GM23338 (cell line): ENCODE data around the gene SHC4. TPM values are rescaled to one million over a fixed set of nuclear protein-coding genes. Genes with fewer than 3 reads are reported as not detected.

ENCODE experiments used
- ATAC-seq: fragments of 200-7000 bp; cut with Tn5 transposase; 3 replicates; pipeline ENCODE4 v1.9.1; 2020
- DNase-seq: peaks from one replicate; pipeline ENCODE4 v3.0.0-alpha.2; 2015; ENCODE audit warnings: low spot score
- H2AFZ ChIP-seq: fragments of 200-600 bp; sonication (generic); 2 replicates; pipeline ENCODE4 v1.8.0; 2016; ENCODE audit warnings: antibody characterized with exemption, mild to moderate bottlenecking, moderate library complexity
- H3F3A ChIP-seq: fragments of 200-600 bp; sonication (generic); replicated peaks from 2 replicates; pipeline ENCODE4 v1.8.0; 2017; ENCODE audit warnings: antibody characterized with exemption, mixed run types, low read depth
- H3K27ac ChIP-seq: fragments of 200-600 bp; sonication (generic); 2 replicates; pipeline ENCODE4 v1.6.1; 2016; ENCODE audit warnings: low read depth
- H3K27me3 ChIP-seq: fragments of 200-600 bp; sonication (generic); 2 replicates; pipeline ENCODE4 v1.8.0; 2016; ENCODE audit warnings: mild to moderate bottlenecking, mixed run types, moderate library complexity; ENCODE audit not compliant: insufficient read depth
- H3K36me3 ChIP-seq: fragments of 200-600 bp; sonication (generic); 2 replicates; pipeline ENCODE4 v1.8.0; 2016; ENCODE audit warnings: mild to moderate bottlenecking; ENCODE audit not compliant: insufficient read depth
- H3K4me1 ChIP-seq: fragments of 200-600 bp; sonication (generic); 2 replicates; pipeline ENCODE4 v1.8.0; 2016; ENCODE audit warnings: mild to moderate bottlenecking, moderate library complexity; ENCODE audit not compliant: insufficient read depth
- H3K4me2 ChIP-seq: fragments of 200-600 bp; sonication (generic); 2 replicates; pipeline ENCODE4 v1.7.1; 2017; ENCODE audit warnings: mixed run types
- H3K4me3 ChIP-seq: fragments of 200-600 bp; sonication (generic); 2 replicates; pipeline ENCODE4 v1.6.1; 2016; ENCODE audit warnings: mixed run types
- H3K79me2 ChIP-seq: fragments of 200-600 bp; sonication (generic); replicated peaks from 2 replicates; pipeline ENCODE4 v1.8.0; 2017; ENCODE audit warnings: mild to moderate bottlenecking; ENCODE audit not compliant: insufficient read depth
- H3K9me2 ChIP-seq: fragments of 200-600 bp; sonication (generic); 2 replicates; pipeline ENCODE4 v1.8.0; 2017; ENCODE audit not compliant: insufficient read depth
- H4K20me1 ChIP-seq: fragments of 200-600 bp; sonication (generic); replicated peaks from 2 replicates; pipeline ENCODE4 v1.8.0; 2017; ENCODE audit warnings: mild to moderate bottlenecking; ENCODE audit not compliant: insufficient read depth
- H3K27ac Mint-ChIP-seq: 2 replicates; pipeline ENCODE4 v1.8.0; 2020; ENCODE audit warnings: inconsistent platforms, mild to moderate bottlenecking, moderate library complexity, mixed read lengths
- H3K27me3 Mint-ChIP-seq: 3 replicates; pipeline ENCODE4 v1.8.0; 2022; ENCODE audit warnings: low read depth, mild to moderate bottlenecking, moderate library complexity, mixed read lengths, inconsistent platforms; ENCODE audit not compliant: insufficient read depth, poor library complexity
- H3K36me3 Mint-ChIP-seq: 3 replicates; pipeline ENCODE4 v1.8.0; 2021; ENCODE audit warnings: low read depth, mild to moderate bottlenecking, inconsistent platforms, moderate library complexity, mixed read lengths
- H3K4me1 Mint-ChIP-seq: 3 replicates; pipeline ENCODE4 v1.8.0; 2020; ENCODE audit warnings: mild to moderate bottlenecking, inconsistent platforms, mixed read lengths
- H3K4me3 Mint-ChIP-seq: 3 replicates; pipeline ENCODE4 v1.8.0; 2021; ENCODE audit warnings: moderate library complexity, mild to moderate bottlenecking, inconsistent platforms, mixed read lengths
- H3K9me3 Mint-ChIP-seq: 3 replicates; pipeline ENCODE4 v1.8.0; 2020; ENCODE audit warnings: moderate library complexity, mild to moderate bottlenecking, inconsistent platforms, mixed read lengths
- CREB1 ChIP-seq: fragments of 250-450 bp; sonication (Bioruptor Pico); IDR thresholded peaks from 2 replicates; pipeline ENCODE4 v1.5.0; 2020; ENCODE audit warnings: low read depth, mild to moderate bottlenecking, moderate library complexity
- CTCF ChIP-seq, 2 experiments: fragments of 200-600 bp in 1 of 2; sonication (generic) in 1 of 2; conservative IDR thresholded peaks; 2 replicates each; pipeline versions ENCODE4 v1.5.1 to v1.6.1; 2016 to 2017; ENCODE audit warnings: antibody characterized with exemption in 2 of 2, low read depth in 2 of 2, mild to moderate bottlenecking in 2 of 2, moderate library complexity in 1 of 2
- ETS1 ChIP-seq: IDR thresholded peaks from 2 replicates; pipeline ENCODE4 v1.6.1; 2016; ENCODE audit warnings: antibody characterized with exemption
- EZH2 ChIP-seq: fragments of 200-600 bp; sonication (generic); IDR thresholded peaks from one replicate; pipeline ENCODE4 v1.8.0; 2017; ENCODE audit warnings: antibody characterized with exemption, mild to moderate bottlenecking, low read depth; ENCODE audit not compliant: unreplicated experiment
- EZH2phosphoT487 ChIP-seq: fragments of 200-600 bp; sonication (generic); IDR thresholded peaks from one replicate; pipeline ENCODE4 v1.8.1; 2018; ENCODE audit warnings: antibody characterized with exemption; ENCODE audit not compliant: unreplicated experiment
- JUNB ChIP-seq: IDR thresholded peaks from one replicate; pipeline ENCODE4 v1.6.1; 2016; ENCODE audit warnings: antibody characterized with exemption; ENCODE audit not compliant: unreplicated experiment
- NANOG ChIP-seq: IDR thresholded peaks from 2 replicates; pipeline ENCODE4 v1.6.1; 2016; ENCODE audit warnings: antibody characterized with exemption, borderline replicate concordance
- POLR2AphosphoS5 ChIP-seq: IDR thresholded peaks from 2 replicates; pipeline ENCODE4 v1.6.1; 2016; ENCODE audit warnings: antibody characterized with exemption, low read depth
- STAT1 ChIP-seq: IDR thresholded peaks from one replicate; pipeline ENCODE4 v1.6.1; 2016; ENCODE audit warnings: antibody characterized with exemption; ENCODE audit not compliant: unreplicated experiment
- ZNF114 ChIP-seq: fragments of 250-450 bp; sonication (Bioruptor Pico); IDR thresholded peaks from 2 replicates; pipeline ENCODE4 v1.5.0; 2020; ENCODE audit warnings: mild to moderate bottlenecking, moderate library complexity
- ZNF331 ChIP-seq: fragments of 250-450 bp; sonication (Bioruptor Pico); IDR thresholded peaks from 2 replicates; pipeline ENCODE4 v1.5.0; 2020; ENCODE audit warnings: low read depth, mild to moderate bottlenecking, moderate library complexity
- polyA plus RNA-seq: library from polyadenylated mRNA; unstranded; fragments of >200 nt; fragmentation: Nextera tagmentation; extraction: Ambion mirVana; gene quantifications from 2 replicates; pipeline ENCODE4 v1.2.1, GENCODE V29; 2016
- total RNA-seq: library from RNA; depleted of rRNA; stranded (reverse); fragments of >200 nt; shearing (Covaris generic); gene quantifications from 2 replicates; pipeline ENCODE4 v1.2.3, GENCODE V29; 2014
- TF ChIP-seq, protein P1 (sequence below): IDR thresholded peaks from one replicate; pipeline ENCODE4 v1.6.1; 2018; ENCODE audit warnings: antibody characterized with exemption; ENCODE audit not compliant: unreplicated experiment

SHC4 gene
- total and polyA plus RNA-seq, 2 experiments from 2014 or later, result 0.21 to 0.32 TPM

DNA sequence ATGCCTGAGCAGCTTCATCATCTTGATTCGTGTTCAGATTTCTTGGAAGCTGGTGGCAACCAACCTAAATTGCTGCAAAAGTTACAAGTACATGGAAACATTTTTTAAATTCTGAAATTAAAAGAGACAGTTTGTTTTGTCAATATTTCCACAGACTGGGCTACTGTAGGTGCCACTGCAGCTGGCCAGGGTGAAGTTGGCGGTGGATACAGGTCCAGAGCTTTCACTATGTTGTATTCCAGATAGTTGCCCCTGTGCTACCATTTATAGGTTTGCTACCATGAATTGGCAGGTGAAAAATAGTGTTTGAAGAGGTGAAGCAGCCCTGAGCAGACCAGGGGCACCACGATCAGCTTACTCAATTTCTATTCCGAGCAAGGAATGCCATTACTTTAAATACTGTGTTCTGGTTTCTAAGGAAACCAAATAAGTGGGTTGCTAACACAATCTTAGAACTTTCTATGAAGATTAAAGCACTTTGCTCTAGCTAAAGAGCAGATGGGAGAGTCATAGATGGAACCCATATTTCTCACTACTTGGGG is 21.2 kb upstream of the SHC4 start (continued):
- TF ChIP-seq ETS1, result no peak
- TF ChIP-seq STAT1, result no peak
- TF ChIP-seq EZH2phosphoT487, result no peak
- no peak for TF ChIP-seq CTCF (conservative IDR thresholded peaks at IDR 0.05; ENCODE audit: low read depth in 2 of 2)
- no peak for TF ChIP-seq CREB1 (CRISPR knock-in tag)
- no peak for TF ChIP-seq NANOG
- TF ChIP-seq POLR2AphosphoS5, result no peak
- TF ChIP-seq, protein P1, sequence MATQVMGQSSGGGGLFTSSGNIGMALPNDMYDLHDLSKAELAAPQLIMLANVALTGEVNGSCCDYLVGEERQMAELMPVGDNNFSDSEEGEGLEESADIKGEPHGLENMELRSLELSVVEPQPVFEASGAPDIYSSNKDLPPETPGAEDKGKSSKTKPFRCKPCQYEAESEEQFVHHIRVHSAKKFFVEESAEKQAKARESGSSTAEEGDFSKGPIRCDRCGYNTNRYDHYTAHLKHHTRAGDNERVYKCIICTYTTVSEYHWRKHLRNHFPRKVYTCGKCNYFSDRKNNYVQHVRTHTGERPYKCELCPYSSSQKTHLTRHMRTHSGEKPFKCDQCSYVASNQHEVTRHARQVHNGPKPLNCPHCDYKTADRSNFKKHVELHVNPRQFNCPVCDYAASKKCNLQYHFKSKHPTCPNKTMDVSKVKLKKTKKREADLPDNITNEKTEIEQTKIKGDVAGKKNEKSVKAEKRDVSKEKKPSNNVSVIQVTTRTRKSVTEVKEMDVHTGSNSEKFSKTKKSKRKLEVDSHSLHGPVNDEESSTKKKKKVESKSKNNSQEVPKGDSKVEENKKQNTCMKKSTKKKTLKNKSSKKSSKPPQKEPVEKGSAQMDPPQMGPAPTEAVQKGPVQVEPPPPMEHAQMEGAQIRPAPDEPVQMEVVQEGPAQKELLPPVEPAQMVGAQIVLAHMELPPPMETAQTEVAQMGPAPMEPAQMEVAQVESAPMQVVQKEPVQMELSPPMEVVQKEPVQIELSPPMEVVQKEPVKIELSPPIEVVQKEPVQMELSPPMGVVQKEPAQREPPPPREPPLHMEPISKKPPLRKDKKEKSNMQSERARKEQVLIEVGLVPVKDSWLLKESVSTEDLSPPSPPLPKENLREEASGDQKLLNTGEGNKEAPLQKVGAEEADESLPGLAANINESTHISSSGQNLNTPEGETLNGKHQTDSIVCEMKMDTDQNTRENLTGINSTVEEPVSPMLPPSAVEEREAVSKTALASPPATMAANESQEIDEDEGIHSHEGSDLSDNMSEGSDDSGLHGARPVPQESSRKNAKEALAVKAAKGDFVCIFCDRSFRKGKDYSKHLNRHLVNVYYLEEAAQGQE, result no peak

DNA sequence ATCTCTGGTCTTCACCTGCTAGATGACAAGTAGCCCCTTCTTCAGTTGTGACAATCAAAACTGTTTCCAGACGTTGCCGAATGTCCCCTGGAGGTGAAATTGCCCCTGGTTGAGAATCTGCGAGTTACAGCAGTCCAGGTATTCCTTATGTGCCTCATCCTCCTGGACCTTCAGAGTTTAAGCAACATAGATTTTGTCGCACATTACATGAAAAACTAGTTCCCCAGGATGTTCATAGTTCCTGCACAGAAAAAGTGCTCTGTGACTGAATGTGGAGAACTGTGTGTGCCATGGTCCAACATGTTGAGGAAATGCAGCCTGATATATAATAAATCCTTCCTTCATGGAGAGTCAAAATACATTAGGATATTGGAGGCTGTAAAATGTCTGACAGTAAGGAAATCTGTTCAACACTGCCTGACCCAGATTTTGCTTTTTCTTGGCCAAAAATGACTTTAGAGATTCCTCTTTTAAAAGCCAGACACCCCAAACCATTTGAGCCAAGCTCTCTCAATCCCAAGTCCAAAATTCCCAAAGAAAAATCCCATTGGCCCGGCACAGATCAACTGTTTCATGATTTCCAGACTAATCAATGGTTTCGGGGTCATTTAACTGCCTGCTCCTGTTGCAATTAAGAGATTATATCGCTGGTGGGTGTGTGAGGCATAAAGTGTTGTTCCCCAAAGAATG is 20.4 kb upstream of the SHC4 start:
- Histone ChIP-seq H3K9me2 (no peaks in the 10 kb centered on the region), H3K36me3 (no peaks in the 10 kb centered on the region), H3K79me2 (no peaks in the 10 kb centered on the region), H3K4me2 (no peak overlapping the region), H3K27me3 (no peaks in the 10 kb centered on the region), H3K27ac (no peak overlapping the region), H3K4me3 (no peak overlapping the region), H3K4me1 (peaks cover 14% of the 10 kb centered on the region), H4K20me1 (no peaks in the 10 kb centered on the region), H3F3A (no peaks in the 10 kb centered on the region), H2AFZ (no peak overlapping the region)
- H3K27me3 Mint-ChIP-seq, result no peaks in the 10 kb centered on the region
- H3K4me3 Mint-ChIP-seq, result no peak overlapping the region
- H3K36me3 Mint-ChIP-seq, result no peaks in the 10 kb centered on the region
- ATAC-seq, result no peak
- TF ChIP-seq ZNF331 (CRISPR knock-in tag) (no peak), CREB1 (CRISPR knock-in tag) (no peak), STAT1 (no peak), EZH2 (no peak), ETS1 (no peak), ZNF114 (CRISPR knock-in tag) (no peak), JUNB (no peak), NANOG (no peak)
- TF ChIP-seq, protein P1, result no peak
- H3K27ac Mint-ChIP-seq, result no peak overlapping the region
- no peaks in the 10 kb centered on the region for H3K9me3 Mint-ChIP-seq
- DNase-seq, result no peak
- H3K4me1 Mint-ChIP-seq, result peaks cover 15% of the 10 kb centered on the region
